IPS-18c (cell line): Measurements from ENCODE around the gene DENND4B.

Experiments
- H3K4me3 ChIP-seq: 2 replicates; pipeline ENCODE4 v1.7.0; 2013; ENCODE audit warnings: low read depth, mild to moderate bottlenecking, low read length, moderate library complexity; ENCODE audit not compliant: insufficient read depth
- H3K9me3 ChIP-seq: one replicate; pipeline ENCODE4 v1.6.1; 2013; ENCODE audit warnings: mild to moderate bottlenecking, low read length, moderate library complexity; ENCODE audit not compliant: control insufficient read depth, insufficient read depth

Gene DENND4B

DNA sequence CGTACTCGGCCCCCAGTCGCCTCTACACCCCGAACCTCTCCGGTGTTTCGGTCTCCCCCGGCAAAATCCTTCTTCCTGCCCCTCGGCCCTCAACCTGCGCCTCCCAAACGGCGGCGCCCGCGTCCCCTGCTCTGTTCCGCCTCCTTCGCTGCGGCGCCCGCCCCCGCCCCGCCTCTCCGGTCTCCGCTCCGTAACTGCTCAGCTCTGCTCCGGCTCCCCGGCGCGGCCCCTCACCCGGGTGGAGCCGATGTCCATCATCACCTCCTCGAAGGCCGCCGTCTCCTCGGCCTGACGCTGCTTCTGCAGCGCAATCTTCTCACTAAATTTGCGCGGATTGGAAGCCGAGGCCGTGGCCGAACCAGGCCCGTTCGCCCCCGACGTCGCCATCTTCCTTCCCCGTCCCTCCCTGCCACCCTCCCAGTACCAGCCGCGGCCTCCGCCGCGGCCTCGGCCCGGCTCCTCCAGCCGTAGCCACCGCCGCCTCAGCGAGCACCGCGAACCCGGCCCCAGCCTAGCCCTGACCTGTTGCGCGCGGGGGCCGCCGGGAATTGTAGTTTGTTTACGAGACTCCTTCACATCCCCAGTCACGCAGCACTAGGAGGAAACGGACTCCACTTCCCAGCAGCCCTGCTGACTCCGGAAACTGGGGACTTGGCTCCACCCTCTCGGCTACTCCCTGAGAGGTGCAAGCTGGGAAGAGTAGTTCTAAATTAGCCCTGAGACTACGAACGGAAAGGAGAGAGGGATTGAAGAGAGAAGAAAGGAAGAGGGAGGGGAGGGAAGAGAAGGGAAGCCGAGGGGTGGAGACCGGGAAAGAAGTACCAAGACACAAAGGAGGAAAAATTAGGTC is 11.8 kb upstream of the DENND4B start, which contains the start of gene CRTC2:
CRTC2 (minus strand) TSS at position 502 of the 850 bp plus-strand sequence; CDS start at position 387, 115 bp downstream.
- no peaks in the 10 kb centered on the region for H3K9me3 ChIP-seq
- H3K4me3 ChIP-seq: peak within 1 kb of the TSS; percentile 96

GRCh38 chr1:153957744-153958110 is 11.2 kb upstream of the DENND4B start:
- Histone ChIP-seq H3K9me3 (no peaks in the 10 kb centered on the region), H3K4me3 (peak overlapping the region; percentile 96)

DNA sequence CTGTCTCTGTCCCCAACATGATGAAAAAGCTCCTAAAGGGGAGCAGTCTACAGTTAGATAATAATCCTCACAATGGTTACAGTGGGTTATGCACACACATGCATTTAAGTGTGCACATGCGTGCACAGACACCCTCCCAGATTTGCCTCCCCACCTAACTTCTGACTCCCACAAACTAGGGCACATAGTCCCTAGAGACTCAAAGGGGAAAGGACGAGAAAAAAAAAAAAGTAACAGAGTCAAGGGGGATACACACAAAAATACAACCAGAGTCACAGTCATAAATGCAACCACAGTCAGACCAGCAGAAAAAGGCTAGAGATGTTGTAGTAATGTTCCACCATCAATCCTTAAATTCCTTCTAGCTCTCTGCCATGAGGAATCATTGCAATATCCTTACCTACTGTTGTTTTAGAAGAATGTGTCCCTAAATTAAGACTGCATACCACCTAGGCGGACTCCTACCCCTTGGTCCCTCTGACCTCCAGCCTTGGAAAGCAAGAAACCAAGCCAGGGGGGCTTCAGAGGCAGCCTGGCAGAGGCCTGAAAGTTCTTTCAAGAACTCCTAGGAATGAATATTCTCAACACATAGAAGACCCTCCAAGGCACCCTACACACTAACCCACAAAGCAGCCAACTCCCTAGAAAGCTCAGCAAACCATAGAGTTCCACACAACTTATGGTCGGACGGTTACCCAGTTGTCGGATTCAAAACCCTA is 10.6 kb upstream of the DENND4B start:
- peak overlapping the region; percentile 96 for H3K4me3 ChIP-seq
- H3K9me3 ChIP-seq: no peaks in the 10 kb centered on the region

DNA sequence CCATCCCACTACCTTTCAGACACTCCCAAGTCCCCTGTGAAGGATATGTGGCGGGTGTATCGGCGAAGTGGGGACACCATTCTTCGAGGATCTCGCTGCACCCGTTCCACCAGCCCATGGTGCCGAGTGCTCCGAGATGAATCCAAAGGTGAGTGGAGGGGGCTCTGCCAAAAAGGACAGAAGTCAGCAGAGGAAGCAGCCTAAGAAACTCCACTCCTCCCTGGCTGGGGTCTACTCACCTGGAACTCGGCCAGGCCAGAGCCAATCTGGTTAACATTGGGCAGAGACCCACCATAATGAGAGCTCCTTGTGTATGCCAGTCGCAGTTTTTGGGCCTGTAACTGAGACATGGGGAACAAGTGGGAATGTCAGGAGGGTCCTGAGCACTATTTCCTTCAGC is 8.3 kb upstream of the DENND4B start:
- Histone ChIP-seq H3K9me3 (no peaks in the 10 kb centered on the region), H3K4me3 (no peak overlapping the region)

- H3K9me3 ChIP-seq: no peaks in the 10 kb centered on the region
- no peak overlapping the region for H3K4me3 ChIP-seq
Measured at GRCh38 chr1:153953859-153954365, 7.4 kb upstream of the DENND4B start.

- Histone ChIP-seq H3K9me3 (no peaks in the 10 kb centered on the region), H3K4me3 (no peak overlapping the region)
Measured at GRCh38 chr1:153951801-153952200, 5.3 kb upstream of the DENND4B start.

DNA sequence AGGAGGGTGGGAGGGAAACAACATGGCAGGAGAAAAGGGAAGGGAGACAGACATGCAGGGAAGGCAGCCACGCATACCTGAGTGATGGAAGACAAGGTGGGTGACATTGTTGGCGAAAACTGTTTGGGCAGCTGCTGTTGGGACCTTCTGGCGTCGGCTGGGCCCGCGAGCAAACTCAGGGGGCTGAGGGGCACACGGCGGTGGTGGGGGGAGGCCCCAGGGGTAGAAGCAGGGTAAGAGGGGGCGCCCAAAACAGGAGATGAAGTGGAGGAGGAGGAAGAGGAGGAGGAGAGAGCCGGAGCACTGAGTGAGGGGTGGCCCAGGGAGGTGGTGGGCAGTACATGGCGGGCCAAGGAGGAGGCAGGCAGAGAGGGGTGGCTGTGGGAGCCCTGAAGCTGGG is 4.7 kb upstream of the DENND4B start:
- no peak overlapping the region for H3K4me3 ChIP-seq
- no peaks in the 10 kb centered on the region for H3K9me3 ChIP-seq

- Histone ChIP-seq H3K4me3 (peak overlapping the region; percentile 89), H3K9me3 (no peaks in the 10 kb centered on the region)
Measured at GRCh38 chr1:153945795-153946621, 510 bp downstream of the DENND4B start.

GRCh38 chr1:153945131-153945794 is 1.3 kb downstream of the DENND4B start:
- H3K9me3 ChIP-seq: no peaks in the 10 kb centered on the region
- H3K4me3 ChIP-seq: peak overlapping the region; percentile 89

- Histone ChIP-seq H3K9me3 (no peaks in the 10 kb centered on the region), H3K4me3 (no peak overlapping the region; the same call in 1 of the 2 replicates)
Measured at GRCh38 chr1:153944827-153945117, 1.7 kb downstream of the DENND4B start.

GRCh38 chr1:153944005-153944826 is 2.3 kb downstream of the DENND4B start:
- Histone ChIP-seq H3K4me3 (no peak overlapping the region), H3K9me3 (no peaks in the 10 kb centered on the region)

- H3K9me3 ChIP-seq: no peaks in the 10 kb centered on the region
- no peak overlapping the region for H3K4me3 ChIP-seq
Measured at GRCh38 chr1:153942766-153943549, 3.6 kb downstream of the DENND4B start.

GRCh38 chr1:153941826-153942725 is 4.4 kb downstream of the DENND4B start:
- H3K4me3 ChIP-seq: no peak overlapping the region

GRCh38 chr1:153940756-153941155 is 5.8 kb downstream of the DENND4B start:
- no peaks in the 10 kb centered on the region for H3K9me3 ChIP-seq
- H3K4me3 ChIP-seq: no peak overlapping the region

More at GRCh38 chr1:153941826-153942725, 4.4 kb downstream of the DENND4B start:
- no peaks in the 10 kb centered on the region for H3K9me3 ChIP-seq

DNA sequence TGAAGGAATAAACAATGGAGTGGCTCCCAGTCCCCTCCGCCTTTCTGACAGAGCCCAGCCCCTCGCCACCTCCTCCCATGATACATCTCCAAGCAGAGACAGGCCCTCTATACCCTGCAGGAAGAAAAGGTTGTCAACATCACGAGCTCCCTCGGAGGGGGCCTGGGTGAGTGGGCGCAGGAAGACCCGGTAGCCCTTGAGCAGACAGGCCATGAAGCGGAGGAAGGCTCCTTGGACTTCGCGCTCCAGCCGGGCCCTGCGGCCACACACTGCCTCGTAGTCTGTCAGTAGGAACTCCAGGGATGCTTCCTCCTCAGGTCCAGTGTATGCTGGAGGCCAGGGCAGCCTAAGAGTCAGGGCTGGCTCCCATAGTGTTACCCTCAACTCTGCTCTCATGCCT is 7.0 kb downstream of the DENND4B start:
- no peak overlapping the region for H3K4me3 ChIP-seq
- no peaks in the 10 kb centered on the region for H3K9me3 ChIP-seq
